H7 (cell line): Measurements from ENCODE around the gene CASP4. TPM values are rescaled to one million over a fixed set of nuclear protein-coding genes. Genes with fewer than 3 reads are reported as not detected.
A peak's percentile ranks its signal among the peaks of the same experiment; 100 is the strongest.

Source experiments
- DNase-seq: peaks from one replicate; pipeline ENCODE4 v3.0.0; 2012
- H3K27me3 ChIP-seq: 2 replicates; pipeline ENCODE4 v1.6.0; 2011; ENCODE audit warnings: mild to moderate bottlenecking, low read length; ENCODE audit not compliant: control insufficient read depth, insufficient read depth
- H3K36me3 ChIP-seq: replicated peaks from 2 replicates; pipeline ENCODE4 v1.5.1; 2011; ENCODE audit warnings: low read length; ENCODE audit not compliant: control insufficient read depth, insufficient read depth
- H3K4me3 ChIP-seq: 2 replicates; pipeline ENCODE4 v1.5.1; 2011; ENCODE audit warnings: low read depth, mild to moderate bottlenecking, control low read depth, low read length, moderate library complexity; ENCODE audit not compliant: insufficient read depth
- total RNA-seq: library from RNA; depleted of rRNA; stranded (reverse); fragments of >200 nt; shearing (Covaris generic); gene quantifications from 2 replicates; pipeline ENCODE4 v1.2.3, GENCODE V29; 2014

The CASP4 gene
- total RNA-seq, 1 experiment from 2014 or later: not detected

GRCh38 chr11:104926771-104927611 is 41.4 kb downstream of the CASP4 start:
- no peak for DNase-seq
- no peak overlapping the region for H3K4me3 ChIP-seq
- H3K27me3 ChIP-seq: no peaks in the 10 kb centered on the region
- no peaks in the 10 kb centered on the region for H3K36me3 ChIP-seq

DNA sequence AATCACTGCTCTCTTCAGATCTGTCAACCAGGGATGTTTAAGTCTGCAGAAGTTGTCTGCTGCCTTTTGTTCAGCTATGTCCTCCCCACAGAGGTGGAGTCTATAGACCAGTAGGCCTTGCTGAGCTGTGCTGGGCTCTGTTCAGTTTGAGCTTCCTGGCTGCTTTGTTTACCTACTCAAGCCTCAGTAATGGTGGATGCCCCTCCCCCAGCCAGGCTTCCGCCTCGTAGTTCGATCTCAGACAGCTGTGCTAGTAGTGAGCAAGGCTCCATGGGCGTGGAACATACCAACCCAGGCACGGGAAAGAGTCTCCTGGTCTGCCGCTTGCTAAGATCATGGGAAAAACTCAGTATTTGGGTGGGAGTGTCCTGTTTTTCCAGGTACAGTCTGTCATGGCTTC is 42.5 kb downstream of the CASP4 start:
- DNase-seq: no peak
- Histone ChIP-seq H3K27me3 (no peaks in the 10 kb centered on the region), H3K4me3 (no peak overlapping the region), H3K36me3 (no peaks in the 10 kb centered on the region)

DNA sequence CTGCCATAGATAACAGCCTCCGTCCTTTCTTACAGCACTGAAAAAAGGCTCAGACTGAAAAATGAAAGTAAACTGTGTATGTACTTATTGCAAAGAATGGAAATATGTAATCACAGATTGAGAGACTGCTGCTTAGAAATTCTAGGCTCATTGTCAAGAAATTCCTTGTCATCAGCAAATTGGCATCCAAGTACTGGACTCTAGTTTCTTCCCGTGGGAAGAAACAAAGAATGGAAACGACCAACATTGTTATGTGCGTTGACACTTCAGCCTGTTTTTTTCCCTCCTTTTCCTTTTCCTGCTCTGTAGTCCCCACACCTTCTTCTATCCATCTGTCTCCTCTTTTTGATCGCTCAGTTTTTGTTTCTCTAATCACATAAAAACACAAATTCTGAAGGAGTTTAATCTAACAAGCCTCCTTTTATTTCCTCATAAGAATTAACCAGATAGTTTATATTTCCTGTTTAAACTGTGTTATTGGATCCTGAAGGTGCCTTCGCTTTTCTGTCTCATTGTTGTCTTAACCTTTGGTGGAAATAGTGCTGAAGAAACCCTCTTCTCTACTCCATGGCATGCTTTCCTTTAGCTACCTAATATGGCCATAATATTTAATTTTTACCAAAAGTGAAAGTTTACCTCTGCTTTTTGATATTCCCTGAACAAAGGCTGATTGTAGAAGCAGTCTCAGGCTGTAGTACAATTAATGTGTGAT is 50.1 kb downstream of the CASP4 start:
- Histone ChIP-seq H3K4me3 (no peak overlapping the region), H3K36me3 (no peaks in the 10 kb centered on the region), H3K27me3 (no peaks in the 10 kb centered on the region)
- no peak for DNase-seq

DNA sequence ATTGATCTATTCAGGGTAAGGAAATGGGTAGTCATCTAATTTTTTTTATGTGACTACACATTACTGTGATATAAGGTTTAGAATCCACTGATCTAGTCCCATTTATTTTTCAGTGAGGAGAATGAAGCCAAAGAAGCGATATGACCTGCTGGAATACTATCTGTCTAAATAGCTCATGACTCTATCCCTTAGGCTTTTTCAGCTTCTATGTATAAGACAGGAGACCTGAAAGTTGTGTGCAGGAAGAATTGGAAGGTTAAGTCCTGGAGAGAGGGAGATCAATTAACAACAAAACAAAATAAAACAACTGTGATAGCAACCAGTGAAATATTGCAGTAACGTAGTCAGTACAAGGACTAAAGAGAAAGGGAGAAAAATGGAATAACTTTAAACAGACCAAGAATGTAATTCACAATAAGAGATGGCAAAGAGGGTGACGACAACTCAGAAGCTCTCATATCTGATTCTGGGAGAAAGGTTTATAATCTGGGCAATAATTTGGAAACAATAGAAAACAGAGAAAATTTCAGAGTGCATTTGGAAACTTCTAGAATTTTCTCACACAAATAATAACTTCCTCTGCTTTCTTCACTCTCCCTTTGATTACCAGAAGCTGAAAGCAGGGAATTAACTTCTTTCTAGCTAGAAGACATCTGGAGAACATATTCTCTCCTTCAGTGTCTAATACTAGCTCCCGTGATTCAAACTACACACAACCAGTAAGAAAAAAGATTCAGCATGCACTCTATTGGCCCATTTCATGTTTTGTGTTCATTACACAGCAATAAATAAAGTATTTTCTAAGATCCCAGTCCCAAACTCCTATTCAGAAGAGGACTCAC is 50.9 kb downstream of the CASP4 start:
- DNase-seq: no peak
- Histone ChIP-seq H3K27me3 (no peaks in the 10 kb centered on the region), H3K4me3 (no peak overlapping the region), H3K36me3 (no peaks in the 10 kb centered on the region)

DNA sequence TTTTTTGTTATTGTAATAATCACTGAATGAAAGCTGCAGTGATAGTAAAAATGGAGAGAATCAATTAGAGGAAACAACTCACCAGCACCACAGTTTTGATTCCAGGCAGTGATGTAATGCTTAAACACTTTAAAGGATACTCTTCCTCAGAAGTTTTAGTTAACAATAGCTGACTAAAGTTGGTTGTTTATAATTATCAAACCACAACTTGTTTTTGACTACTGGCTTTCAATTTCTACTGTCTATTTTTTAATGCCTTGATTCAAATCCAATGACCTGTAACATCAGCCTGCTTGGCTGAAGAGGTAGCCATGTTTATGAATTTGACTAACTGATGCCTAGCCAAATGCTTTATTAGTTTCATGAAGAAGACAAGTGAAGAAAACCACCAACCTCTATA is 51.9 kb downstream of the CASP4 start:
- H3K27me3 ChIP-seq: no peaks in the 10 kb centered on the region
- no peak for DNase-seq
- no peak overlapping the region for H3K4me3 ChIP-seq
- no peaks in the 10 kb centered on the region for H3K36me3 ChIP-seq

DNA sequence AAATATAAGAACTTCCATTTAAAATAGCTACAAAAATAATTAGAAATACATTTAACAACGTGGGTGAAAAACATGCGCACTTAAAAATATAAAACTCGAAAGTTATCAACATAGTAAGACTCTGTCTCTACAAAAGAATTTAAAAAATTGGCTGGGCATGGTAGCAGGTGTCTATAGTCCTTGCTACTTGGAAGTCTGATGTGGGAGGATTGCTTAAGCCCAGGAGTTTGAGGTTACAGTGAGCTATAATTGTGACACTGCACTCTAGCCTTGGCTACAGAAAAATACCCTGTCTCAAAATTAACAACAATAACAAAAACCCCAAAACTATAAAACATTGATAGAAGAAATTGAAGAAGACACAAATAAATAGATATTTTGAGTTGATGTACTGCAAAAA is 56.3 kb downstream of the CASP4 start:
- no peak overlapping the region for H3K4me3 ChIP-seq
- H3K27me3 ChIP-seq: no peaks in the 10 kb centered on the region
- no peak for DNase-seq
- no peaks in the 10 kb centered on the region for H3K36me3 ChIP-seq

DNA sequence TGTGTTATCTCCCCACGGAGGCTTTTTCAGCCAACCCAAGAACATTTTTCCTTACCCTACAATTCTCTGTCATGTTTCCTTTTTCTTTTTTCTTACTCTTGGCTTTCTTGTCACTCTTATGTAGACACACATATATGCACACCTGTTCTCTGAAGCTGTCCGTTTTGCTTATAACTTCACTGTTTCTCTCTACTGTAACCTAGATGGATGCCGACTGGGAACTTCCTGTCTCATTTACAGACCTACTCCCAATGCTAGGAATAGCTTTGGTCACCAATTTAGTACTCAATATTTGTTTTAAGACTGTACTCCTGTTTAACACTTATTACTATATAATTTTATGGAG is 60.2 kb downstream of the CASP4 start:
- no peak for DNase-seq
- Histone ChIP-seq H3K36me3 (no peaks in the 10 kb centered on the region), H3K4me3 (no peak overlapping the region), H3K27me3 (no peaks in the 10 kb centered on the region)

- no peak for DNase-seq
- H3K27me3 ChIP-seq: no peaks in the 10 kb centered on the region
- H3K4me3 ChIP-seq: no peak overlapping the region
- H3K36me3 ChIP-seq: no peaks in the 10 kb centered on the region
Observed at GRCh38 chr11:104907521-104908185, 60.7 kb downstream of the CASP4 start.

DNA sequence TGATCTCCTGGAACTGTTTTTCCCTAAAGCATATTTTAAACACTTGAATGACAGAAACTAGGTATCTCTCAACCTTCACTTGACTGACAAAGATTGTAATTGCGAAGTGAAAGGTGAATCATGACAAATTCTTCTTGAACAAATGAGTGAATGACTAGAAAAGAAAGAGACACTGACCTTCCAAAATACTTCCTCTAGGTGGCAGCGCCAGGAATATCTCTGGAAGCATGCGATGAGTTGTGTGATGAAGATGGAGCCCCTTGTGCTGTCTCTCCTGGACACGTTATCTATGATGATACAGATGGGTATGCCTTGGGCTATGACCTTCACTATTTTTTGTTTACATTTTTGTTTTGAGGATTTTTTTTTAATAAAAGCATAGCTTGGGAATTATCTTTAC is 63.1 kb downstream of the CASP4 start:
- Histone ChIP-seq H3K4me3 (no peak overlapping the region), H3K36me3 (no peaks in the 10 kb centered on the region)
- no peak for DNase-seq

GRCh38 chr11:104899226-104899625 is 69.1 kb downstream of the CASP4 start:
- DNase-seq: peak; percentile 1
- H3K27me3 ChIP-seq: no peaks in the 10 kb centered on the region
- no peaks in the 10 kb centered on the region for H3K36me3 ChIP-seq
- H3K4me3 ChIP-seq: no peak overlapping the region

More for the DNA sequence above, 63.1 kb downstream of the CASP4 start:
- no peaks in the 10 kb centered on the region for H3K27me3 ChIP-seq

GRCh38 chr11:104898685-104899013 is 69.7 kb downstream of the CASP4 start:
- Histone ChIP-seq H3K27me3 (no peaks in the 10 kb centered on the region), H3K36me3 (no peaks in the 10 kb centered on the region), H3K4me3 (no peak overlapping the region)
- DNase-seq: no peak

DNA sequence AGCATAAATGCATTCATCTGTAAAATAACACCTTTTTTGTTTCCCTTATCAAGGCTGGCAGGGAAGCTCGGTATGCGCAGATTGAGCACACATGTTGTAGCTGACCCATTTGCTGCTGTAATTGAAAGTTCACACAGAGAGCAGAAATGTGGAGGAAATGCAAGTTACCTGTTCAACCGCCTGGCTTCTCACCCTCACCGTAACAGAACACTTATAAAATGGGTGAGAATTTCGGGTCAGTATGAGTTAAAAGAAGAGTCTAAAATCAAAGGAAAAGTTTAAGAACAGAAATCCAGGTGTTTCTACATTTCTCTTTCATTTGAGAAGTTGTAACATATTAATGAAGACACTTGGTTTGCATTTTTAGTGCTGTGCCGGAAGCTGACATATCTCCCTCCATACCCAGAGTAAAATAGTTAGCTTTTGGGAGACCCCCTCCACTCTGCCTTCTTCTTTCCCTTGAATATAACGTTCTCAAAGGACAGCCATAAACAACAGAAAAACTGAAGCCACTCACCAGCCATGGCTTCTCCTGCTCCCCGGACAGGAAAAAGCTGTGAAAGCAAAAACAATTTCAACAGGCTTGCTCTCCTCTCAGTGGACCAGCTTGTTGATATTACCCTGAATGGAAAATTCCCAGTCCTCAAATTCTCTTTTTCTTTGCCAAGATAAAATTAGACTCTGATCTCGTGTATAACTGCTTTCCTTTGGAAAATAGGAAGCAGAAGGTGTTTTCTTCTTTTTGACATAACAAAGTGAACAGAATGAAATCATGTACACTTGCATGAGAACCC is 70.3 kb downstream of the CASP4 start, which contains the start of gene CASP12:
CASP12 (minus strand) TSS at position 570 of the 794 bp plus-strand sequence.
- no peak within 1 kb of the TSS for H3K4me3 ChIP-seq
- no peaks in the 10 kb centered on the region for H3K27me3 ChIP-seq
- DNase-seq: no peak
- no peaks in the 10 kb centered on the region for H3K36me3 ChIP-seq

- H3K36me3 ChIP-seq: no peaks in the 10 kb centered on the region
- no peak for DNase-seq
- H3K27me3 ChIP-seq: no peaks in the 10 kb centered on the region
- H3K4me3 ChIP-seq: no peak overlapping the region
Observed at GRCh38 chr11:104895634-104896033, 72.7 kb downstream of the CASP4 start.

GRCh38 chr11:104893876-104894275 is 74.5 kb downstream of the CASP4 start:
- Histone ChIP-seq H3K27me3 (no peaks in the 10 kb centered on the region), H3K36me3 (no peaks in the 10 kb centered on the region), H3K4me3 (no peak overlapping the region)
- DNase-seq: no peak
